NT2/D1 (cell line): ENCODE results near the gene ITGBL1.

Experiments
- SUZ12 ChIP-seq: IDR thresholded peaks from 2 replicates; pipeline ENCODE4 v1.6.1; 2011; ENCODE audit not compliant: insufficient read length, insufficient read depth; ENCODE audit errors: extremely low read depth
- YY1 ChIP-seq: IDR thresholded peaks from 2 replicates; pipeline ENCODE4 v1.6.1; 2011; ENCODE audit not compliant: insufficient read length, insufficient read depth

GRCh38 chr13:101475536-101475935, 23.1 kb downstream of the ITGBL1 start:
- TF ChIP-seq SUZ12: no peak
- TF ChIP-seq YY1: no peak
